Activated CD8-positive, alpha-beta memory T cell treated with anti-CD3 and anti-CD28 coated beads, Interleukin-2, amount 50 U/mL, for 48 hours (primary cell): Measurements from ENCODE around the gene TMEM203.

ENCODE experiments used
- DNase-seq: peaks from one replicate; pipeline ENCODE4 v3.0.0-alpha.2; 2020

TMEM203 gene

GRCh38 chr9:137228968-137229896 is 23.8 kb upstream of the TMEM203 start:
- DNase-seq, result no peak

- DNase-seq, result no peak
Observed at GRCh38 chr9:137228506-137228967, 23.1 kb upstream of the TMEM203 start.

GRCh38 chr9:137227853-137228505 is 22.5 kb upstream of the TMEM203 start:
- no peak for DNase-seq

- peak; percentile 91 for DNase-seq
Observed at GRCh38 chr9:137227054-137227852, 21.8 kb upstream of the TMEM203 start, which contains the start of gene RNF224. TSS of gene RNF224 (plus strand) at chr9:137227502. CDS start at chr9:137228336, 834 bp downstream.

- no peak for DNase-seq
Observed at GRCh38 chr9:137226338-137227053, 21.0 kb upstream of the TMEM203 start.

- no peak for DNase-seq
Observed at GRCh38 chr9:137225699-137226331, 20.4 kb upstream of the TMEM203 start.

GRCh38 chr9:137224830-137225694 is 19.6 kb upstream of the TMEM203 start, which contains the start of gene CYSRT1:
TSS of gene CYSRT1 (plus strand) at chr9:137225174. CDS start at chr9:137225622, 448 bp downstream.
- DNase-seq, result no peak

GRCh38 chr9:137223078-137223970 is 17.9 kb upstream of the TMEM203 start:
- DNase-seq, result peak; percentile 99

- no peak for DNase-seq
Observed at GRCh38 chr9:137222190-137223077, 17.0 kb upstream of the TMEM203 start, which contains the start of gene RNF208. TSS of gene RNF208 (minus strand) at chr9:137222240. CDS start at chr9:137221212, 1,028 bp downstream.

- no peak for DNase-seq
Observed at GRCh38 chr9:137221506-137222111, 16.2 kb upstream of the TMEM203 start.

- DNase-seq, result no peak
Observed at GRCh38 chr9:137221095-137221505, 15.7 kb upstream of the TMEM203 start.

- no peak for DNase-seq
Observed at GRCh38 chr9:137220317-137221094, 15.1 kb upstream of the TMEM203 start.

GRCh38 chr9:137219757-137220316 is 14.4 kb upstream of the TMEM203 start:
- DNase-seq, result no peak

- no peak for DNase-seq
Observed at GRCh38 chr9:137218754-137219271, 13.4 kb upstream of the TMEM203 start.

- DNase-seq, result no peak
Observed at GRCh38 chr9:137218212-137218753, 12.8 kb upstream of the TMEM203 start.
